Fibroblast of lung (primary cell): Measurements from ENCODE around the gene CADM3.

Experiments
- CTCF ChIP-seq, 2 donors: IDR thresholded peaks in 1 of 2; conservative IDR thresholded peaks in 1 of 2; 1 replicate in 1 of 2; 2 replicates in 1 of 2; pipeline ENCODE4 v1.5.1; 2011 to 2012; ENCODE audit warnings: low read length in 2 of 2, control low read depth in 1 of 2, inconsistent platforms in 1 of 2, low read depth in 1 of 2, mild to moderate bottlenecking in 1 of 2
- EZH2 ChIP-seq: IDR thresholded peaks from 2 replicates; pipeline ENCODE4 v1.5.1; 2012; ENCODE audit warnings: low read length, control low read depth, mild to moderate bottlenecking; ENCODE audit errors: missing control alignments

GRCh38 chr1:159173320-159173719, 1.9 kb downstream of the CADM3 start:
- no peak for TF ChIP-seq CTCF (conservative IDR thresholded peaks at IDR 0.05 in 1 of 2, IDR thresholded peaks at IDR 0.05 in 1 of 2; ENCODE audit: low read depth in 1 of 2, low read length in 2 of 2)
- no peak for TF ChIP-seq EZH2
